K562 (cell line): ENCODE data around the gene MPI. TPM values are rescaled to one million over a fixed set of nuclear protein-coding genes. Genes with fewer than 3 reads are reported as not detected.

Experiments
- ARNT ChIP-seq, 2 experiments: fragments of 450-650 bp; IDR thresholded peaks; 2 replicates each; pipeline ENCODE4 v1.6.1; 2016; ENCODE audit warnings: mild to moderate bottlenecking in 1 of 2
- CBX2 ChIP-seq: fragments of 200-600 bp; sonication (generic); IDR thresholded peaks from one replicate; pipeline ENCODE4 v1.6.1; 2012; ENCODE audit warnings: mild to moderate bottlenecking, low read length, inconsistent platforms; ENCODE audit not compliant: insufficient read depth, poor library complexity, severe bottlenecking
- CREB1 ChIP-seq, 2 experiments: sonication (generic) in 1 of 2; formaldehyde crosslinking in 1 of 2; IDR thresholded peaks; 2 replicates each; pipeline versions ENCODE4 v1.6.1 to v1.8.0; 2012 to 2022; ENCODE audit warnings: inconsistent platforms in 1 of 2, mild to moderate bottlenecking in 1 of 2, missing genetic modification reagents in 1 of 2, moderate library complexity in 1 of 2
- E2F6 ChIP-seq, 2 experiments: IDR thresholded peaks; 2 replicates each; pipeline ENCODE4 v1.6.1; 2011; ENCODE audit warnings: borderline replicate concordance in 1 of 2, control low read depth in 1 of 2, low read depth in 1 of 2, low read length in 1 of 2, mild to moderate bottlenecking in 1 of 2, mixed read lengths in 1 of 2, moderate library complexity in 1 of 2; ENCODE audit not compliant: insufficient read depth in 1 of 2, insufficient read length in 1 of 2, poor library complexity in 1 of 2, severe bottlenecking in 1 of 2; ENCODE audit errors: extremely low read depth in 1 of 2
- HDGF ChIP-seq: fragments of 450-650 bp; IDR thresholded peaks from 2 replicates; pipeline ENCODE4 v1.6.1; 2016
- HNRNPUL1 ChIP-seq: fragments of 200-400 bp; formaldehyde crosslinking; IDR thresholded peaks from 2 replicates; pipeline ENCODE4 v1.6.1; 2017; ENCODE audit warnings: low read length
- NCOR1 ChIP-seq: fragments of 450-650 bp; IDR thresholded peaks from 2 replicates; pipeline ENCODE4 v1.6.1; 2016; ENCODE audit warnings: mild to moderate bottlenecking, moderate library complexity
- NEUROD1 ChIP-seq: fragments of 150-350 bp; IDR thresholded peaks from 2 replicates; pipeline ENCODE4 v1.6.1; 2014; ENCODE audit warnings: borderline replicate concordance, low read length, low read depth; ENCODE audit not compliant: partially characterized antibody
- RBM39 ChIP-seq: fragments of 200-400 bp; formaldehyde crosslinking; optimal IDR thresholded peaks from 2 replicates; pipeline ENCODE3; 2018; ENCODE audit warnings: low read depth, low read length
- SREBF2 ChIP-seq: sonication (generic); formaldehyde crosslinking; IDR thresholded peaks from 2 replicates; pipeline ENCODE4 v1.4.0; 2020; ENCODE audit warnings: mild to moderate bottlenecking, missing genetic modification reagents
- SRSF3 ChIP-seq: fragments of 200-400 bp; formaldehyde crosslinking; IDR thresholded peaks from 2 replicates; pipeline ENCODE4 v1.6.1; 2016; ENCODE audit warnings: mild to moderate bottlenecking, low read length, moderate library complexity; ENCODE audit not compliant: insufficient read depth
- TAF1 ChIP-seq: IDR thresholded peaks from 2 replicates; pipeline ENCODE4 v1.6.1; 2011; ENCODE audit warnings: mild to moderate bottlenecking, low read length, moderate library complexity; ENCODE audit not compliant: insufficient read depth, control insufficient read depth, severe bottlenecking; ENCODE audit errors: extremely low read depth
- TAF9B ChIP-seq: fragments of 450-650 bp; IDR thresholded peaks from 2 replicates; pipeline ENCODE4 v1.6.1; 2018; ENCODE audit warnings: mild to moderate bottlenecking; ENCODE audit not compliant: partially characterized antibody
- TARDBP ChIP-seq: fragments of 450-650 bp; IDR thresholded peaks from 2 replicates; pipeline ENCODE4 v1.6.1; 2016
- TBP ChIP-seq: optimal IDR thresholded peaks from 2 replicates; pipeline ENCODE3; 2011; ENCODE audit warnings: low read depth, low read length, improper control_type of control experiment
- TOE1 ChIP-seq, 2 experiments: fragments of 450-650 bp in 1 of 2; sonication (generic) in 1 of 2; formaldehyde crosslinking in 1 of 2; IDR thresholded peaks; 2 replicates each; pipeline versions ENCODE4 v1.7.1 to v1.8.0; 2016 to 2022; ENCODE audit warnings: borderline replicate concordance in 2 of 2, mild to moderate bottlenecking in 2 of 2, antibody characterized with exemption in 1 of 2, inconsistent platforms in 1 of 2, low read depth in 1 of 2, missing genetic modification reagents in 1 of 2, moderate library complexity in 1 of 2
- TRIM28 ChIP-seq: fragments of 450-650 bp; IDR thresholded peaks from 2 replicates; pipeline ENCODE4 v1.6.1; 2017
- ZFP36 ChIP-seq: fragments of 150-350 bp; IDR thresholded peaks from 2 replicates; pipeline ENCODE4 v1.6.1; 2018; ENCODE audit warnings: low read length, low read depth; ENCODE audit not compliant: partially characterized antibody
- ZMIZ1 ChIP-seq, 2 experiments: fragments of 150-350 bp in 1 of 2; IDR thresholded peaks; 2 replicates each; pipeline ENCODE4 v1.6.1; 2012 to 2016; ENCODE audit warnings: low read depth in 2 of 2, low read length in 2 of 2, mild to moderate bottlenecking in 1 of 2, moderate library complexity in 1 of 2
- ZNF277 ChIP-seq: fragments of 250-450 bp; sonication (Bioruptor Pico); IDR thresholded peaks from 2 replicates; pipeline ENCODE4 v1.8.0; 2022; ENCODE audit warnings: inconsistent platforms, mild to moderate bottlenecking, moderate library complexity, borderline replicate concordance
- ZNF311 ChIP-seq: fragments of 250-450 bp; sonication (Bioruptor Pico); IDR thresholded peaks from 2 replicates; pipeline ENCODE4 v1.4.0; 2020; ENCODE audit warnings: mild to moderate bottlenecking, moderate library complexity
- polyA plus RNA-seq, 8 experiments: library from polyadenylated mRNA; depleted of rRNA in 4 of 8; stranded (reverse) in 5 of 8; unstranded in 3 of 8; fragments of >200 nt; fragmentation: Nextera tagmentation in 2 of 8; fragmentation: Illumina TruSeq in 1 of 8; extraction: Ambion mirVana in 2 of 8; extraction: Trizol in 1 of 8; gene quantifications; 2 replicates each; pipeline versions ENCODE4 v1.2.1 to v1.2.3, GENCODE V29; 2011 to 2014; ENCODE audit warnings: inconsistent platforms in 1 of 8, missing spikeins in 1 of 8
- total RNA-seq, 7 experiments: library from RNA; depleted of rRNA in 6 of 7; stranded (reverse); fragments of >200 nt in 6 of 7; fragmentation: Illumina TruSeq in 2 of 7; extraction: Trizol in 2 of 7; gene quantifications; 2 replicates each; pipeline versions ENCODE4 v1.2.1 to v1.2.3, GENCODE V29; 2011 to 2021; ENCODE audit warnings: low replicate concordance in 1 of 7

MPI gene
- total and polyA plus RNA-seq, 9 of the 15 experiments (the other 6 are each of a cell fraction or from before 2014, with no cell fraction given): 30.7 to 105 (median 40.5) TPM

- peak; percentile 86 for TF ChIP-seq TAF1
- TF ChIP-seq CBX2: no peak
- TF ChIP-seq ZMIZ1 (IDR thresholded peaks at IDR 0.05; ENCODE audit: low read depth in 2 of 2, low read length in 2 of 2): peak in 1 of 2 experiments; percentile 48; a peak in 1 of 4 replicates
- no peak for TF ChIP-seq ZNF311 (CRISPR knock-in tag)
- no peak for TF ChIP-seq ZNF277 (CRISPR knock-in tag)
- TF ChIP-seq TAF9B: peak; percentile 13
- TF ChIP-seq TRIM28: no peak
- peak; percentile 87 for TF ChIP-seq TOE1 (IDR thresholded peaks at IDR 0.05; ENCODE audit: borderline replicate concordance)
- TF ChIP-seq TOE1 (CRISPR knock-in tag; IDR thresholded peaks at IDR 0.05; ENCODE audit: borderline replicate concordance, low read depth): peak; percentile 81; the same call in 1 of the 2 replicates
- TF ChIP-seq SRSF3: no peak
- peak; percentile 95 for TF ChIP-seq CREB1 (IDR thresholded peaks at IDR 0.05)
- peak; percentile 94 for TF ChIP-seq CREB1 (CRISPR knock-in tag; IDR thresholded peaks at IDR 0.05)
- no peak for TF ChIP-seq HNRNPUL1
- TF ChIP-seq NCOR1: peak; percentile 20; the same call in 1 of the 2 replicates
- no peak for TF ChIP-seq SREBF2 (CRISPR knock-in tag)
- no peak for TF ChIP-seq ARNT (IDR thresholded peaks at IDR 0.05)
- no peak for TF ChIP-seq ZFP36
- peak; percentile 82 to 88 for TF ChIP-seq E2F6 (IDR thresholded peaks at IDR 0.05; ENCODE audit: borderline replicate concordance in 1 of 2, extremely low read depth in 1 of 2, insufficient read depth in 1 of 2, insufficient read length in 1 of 2, low read depth in 1 of 2, low read length in 1 of 2, poor library complexity in 1 of 2, severe bottlenecking in 1 of 2)
- TF ChIP-seq TARDBP: peak; percentile 73; the same call in 1 of the 2 replicates
- no peak for TF ChIP-seq RBM39
- peak; percentile 79 for TF ChIP-seq NEUROD1
- TF ChIP-seq TBP: peak; percentile 89
- TF ChIP-seq HDGF: no peak
These were observed 47.9 kb downstream of the MPI start, which contains the start of gene COX5A (continued) for GRCh38 chr15:74937590-74938371.
